ENCODE measurements around the gene CLIP1.
"Not testable (repeated sequence)": the region's sequence is repeated elsewhere in the genome, so short reads cannot be mapped to it uniquely, and the experiment has no call there.

DNA sequence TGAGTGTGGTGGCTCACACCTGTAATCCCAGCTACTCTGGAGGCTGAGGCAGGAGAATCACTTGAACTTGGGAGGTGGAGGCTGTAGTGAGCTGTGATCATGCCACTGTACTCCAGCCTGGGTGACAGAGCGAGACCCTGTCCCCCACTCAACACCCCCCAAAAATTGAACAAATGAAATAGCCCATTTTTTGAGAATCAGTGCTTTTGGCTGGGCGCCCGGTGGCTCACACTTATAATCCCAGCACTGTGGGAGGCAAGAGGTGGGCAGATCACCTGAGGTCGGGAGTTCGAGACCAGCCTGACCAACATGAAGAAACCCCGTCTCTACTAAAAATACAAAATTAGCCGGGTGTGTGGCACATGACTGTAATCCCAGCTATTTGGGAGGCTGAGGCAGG is 48.1 kb upstream of the CLIP1 start:
- TF ChIP-seq EZH2, EZH2phosphoT487 (IDR thresholded peaks at IDR 0.05): not testable (repeated sequence)
- TF ChIP-seq, protein P1, sequence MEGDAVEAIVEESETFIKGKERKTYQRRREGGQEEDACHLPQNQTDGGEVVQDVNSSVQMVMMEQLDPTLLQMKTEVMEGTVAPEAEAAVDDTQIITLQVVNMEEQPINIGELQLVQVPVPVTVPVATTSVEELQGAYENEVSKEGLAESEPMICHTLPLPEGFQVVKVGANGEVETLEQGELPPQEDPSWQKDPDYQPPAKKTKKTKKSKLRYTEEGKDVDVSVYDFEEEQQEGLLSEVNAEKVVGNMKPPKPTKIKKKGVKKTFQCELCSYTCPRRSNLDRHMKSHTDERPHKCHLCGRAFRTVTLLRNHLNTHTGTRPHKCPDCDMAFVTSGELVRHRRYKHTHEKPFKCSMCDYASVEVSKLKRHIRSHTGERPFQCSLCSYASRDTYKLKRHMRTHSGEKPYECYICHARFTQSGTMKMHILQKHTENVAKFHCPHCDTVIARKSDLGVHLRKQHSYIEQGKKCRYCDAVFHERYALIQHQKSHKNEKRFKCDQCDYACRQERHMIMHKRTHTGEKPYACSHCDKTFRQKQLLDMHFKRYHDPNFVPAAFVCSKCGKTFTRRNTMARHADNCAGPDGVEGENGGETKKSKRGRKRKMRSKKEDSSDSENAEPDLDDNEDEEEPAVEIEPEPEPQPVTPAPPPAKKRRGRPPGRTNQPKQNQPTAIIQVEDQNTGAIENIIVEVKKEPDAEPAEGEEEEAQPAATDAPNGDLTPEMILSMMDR (IDR thresholded peaks at IDR 0.05) = not testable (repeated sequence)

Measured in neural progenitor cell (in vitro differentiated cells).